GM23338 (cell line): ENCODE measurements around the gene LIPG. TPM values are rescaled to one million over a fixed set of nuclear protein-coding genes. Genes with fewer than 3 reads are reported as not detected.

Source experiments
- ATAC-seq: fragments of 200-7000 bp; cut with Tn5 transposase; 3 replicates; pipeline ENCODE4 v1.9.1; 2020
- DNase-seq: peaks from one replicate; pipeline ENCODE4 v3.0.0-alpha.2; 2015; ENCODE audit warnings: low spot score
- H2AFZ ChIP-seq: fragments of 200-600 bp; sonication (generic); 2 replicates; pipeline ENCODE4 v1.8.0; 2016; ENCODE audit warnings: antibody characterized with exemption, mild to moderate bottlenecking, moderate library complexity
- H3F3A ChIP-seq: fragments of 200-600 bp; sonication (generic); replicated peaks from 2 replicates; pipeline ENCODE4 v1.8.0; 2017; ENCODE audit warnings: antibody characterized with exemption, mixed run types, low read depth
- H3K27ac ChIP-seq: fragments of 200-600 bp; sonication (generic); 2 replicates; pipeline ENCODE4 v1.6.1; 2016; ENCODE audit warnings: low read depth
- H3K27me3 ChIP-seq: fragments of 200-600 bp; sonication (generic); 2 replicates; pipeline ENCODE4 v1.8.0; 2016; ENCODE audit warnings: mild to moderate bottlenecking, mixed run types, moderate library complexity; ENCODE audit not compliant: insufficient read depth
- H3K36me3 ChIP-seq: fragments of 200-600 bp; sonication (generic); 2 replicates; pipeline ENCODE4 v1.8.0; 2016; ENCODE audit warnings: mild to moderate bottlenecking; ENCODE audit not compliant: insufficient read depth
- H3K4me1 ChIP-seq: fragments of 200-600 bp; sonication (generic); 2 replicates; pipeline ENCODE4 v1.8.0; 2016; ENCODE audit warnings: mild to moderate bottlenecking, moderate library complexity; ENCODE audit not compliant: insufficient read depth
- H3K4me2 ChIP-seq: fragments of 200-600 bp; sonication (generic); 2 replicates; pipeline ENCODE4 v1.7.1; 2017; ENCODE audit warnings: mixed run types
- H3K4me3 ChIP-seq: fragments of 200-600 bp; sonication (generic); 2 replicates; pipeline ENCODE4 v1.6.1; 2016; ENCODE audit warnings: mixed run types
- H3K79me2 ChIP-seq: fragments of 200-600 bp; sonication (generic); replicated peaks from 2 replicates; pipeline ENCODE4 v1.8.0; 2017; ENCODE audit warnings: mild to moderate bottlenecking; ENCODE audit not compliant: insufficient read depth
- H3K9me2 ChIP-seq: fragments of 200-600 bp; sonication (generic); 2 replicates; pipeline ENCODE4 v1.8.0; 2017; ENCODE audit not compliant: insufficient read depth
- H4K20me1 ChIP-seq: fragments of 200-600 bp; sonication (generic); replicated peaks from 2 replicates; pipeline ENCODE4 v1.8.0; 2017; ENCODE audit warnings: mild to moderate bottlenecking; ENCODE audit not compliant: insufficient read depth
- H3K27ac Mint-ChIP-seq: 2 replicates; pipeline ENCODE4 v1.8.0; 2020; ENCODE audit warnings: inconsistent platforms, mild to moderate bottlenecking, moderate library complexity, mixed read lengths
- H3K27me3 Mint-ChIP-seq: 3 replicates; pipeline ENCODE4 v1.8.0; 2022; ENCODE audit warnings: low read depth, mild to moderate bottlenecking, moderate library complexity, mixed read lengths, inconsistent platforms; ENCODE audit not compliant: insufficient read depth, poor library complexity
- H3K36me3 Mint-ChIP-seq: 3 replicates; pipeline ENCODE4 v1.8.0; 2021; ENCODE audit warnings: low read depth, mild to moderate bottlenecking, inconsistent platforms, moderate library complexity, mixed read lengths
- H3K4me1 Mint-ChIP-seq: 3 replicates; pipeline ENCODE4 v1.8.0; 2020; ENCODE audit warnings: mild to moderate bottlenecking, inconsistent platforms, mixed read lengths
- H3K4me3 Mint-ChIP-seq: 3 replicates; pipeline ENCODE4 v1.8.0; 2021; ENCODE audit warnings: moderate library complexity, mild to moderate bottlenecking, inconsistent platforms, mixed read lengths
- H3K9me3 Mint-ChIP-seq: 3 replicates; pipeline ENCODE4 v1.8.0; 2020; ENCODE audit warnings: moderate library complexity, mild to moderate bottlenecking, inconsistent platforms, mixed read lengths
- EZH2 ChIP-seq: fragments of 200-600 bp; sonication (generic); IDR thresholded peaks from one replicate; pipeline ENCODE4 v1.8.0; 2017; ENCODE audit warnings: antibody characterized with exemption, mild to moderate bottlenecking, low read depth; ENCODE audit not compliant: unreplicated experiment
- JUNB ChIP-seq: IDR thresholded peaks from one replicate; pipeline ENCODE4 v1.6.1; 2016; ENCODE audit warnings: antibody characterized with exemption; ENCODE audit not compliant: unreplicated experiment
- POLR2AphosphoS5 ChIP-seq: IDR thresholded peaks from 2 replicates; pipeline ENCODE4 v1.6.1; 2016; ENCODE audit warnings: antibody characterized with exemption, low read depth
- ZNF331 ChIP-seq: fragments of 250-450 bp; sonication (Bioruptor Pico); IDR thresholded peaks from 2 replicates; pipeline ENCODE4 v1.5.0; 2020; ENCODE audit warnings: low read depth, mild to moderate bottlenecking, moderate library complexity
- polyA plus RNA-seq: library from polyadenylated mRNA; unstranded; fragments of >200 nt; fragmentation: Nextera tagmentation; extraction: Ambion mirVana; gene quantifications from 2 replicates; pipeline ENCODE4 v1.2.1, GENCODE V29; 2016
- total RNA-seq: library from RNA; depleted of rRNA; stranded (reverse); fragments of >200 nt; shearing (Covaris generic); gene quantifications from 2 replicates; pipeline ENCODE4 v1.2.3, GENCODE V29; 2014
- TF ChIP-seq, protein P1 (sequence below): IDR thresholded peaks from one replicate; pipeline ENCODE4 v1.6.1; 2018; ENCODE audit warnings: antibody characterized with exemption; ENCODE audit not compliant: unreplicated experiment
- TF ChIP-seq, protein P2 (sequence below): IDR thresholded peaks from 2 replicates; pipeline ENCODE4 v1.6.1; 2016; ENCODE audit warnings: antibody characterized with exemption
- TF ChIP-seq, protein P3 (sequence below), 2 experiments: fragments of 200-600 bp in 1 of 2; sonication (generic) in 1 of 2; conservative IDR thresholded peaks; 2 replicates each; pipeline versions ENCODE4 v1.5.1 to v1.6.1; 2016 to 2017; ENCODE audit warnings: antibody characterized with exemption in 2 of 2, low read depth in 2 of 2, mild to moderate bottlenecking in 2 of 2, moderate library complexity in 1 of 2
- TF ChIP-seq, protein P4 (sequence below): fragments of 250-450 bp; sonication (Bioruptor Pico); IDR thresholded peaks from 2 replicates; pipeline ENCODE4 v1.5.0; 2020; ENCODE audit warnings: mild to moderate bottlenecking, moderate library complexity

LIPG gene
- total and polyA plus RNA-seq, 2 experiments from 2014 or later = 4.9 to 17.7 TPM

DNA sequence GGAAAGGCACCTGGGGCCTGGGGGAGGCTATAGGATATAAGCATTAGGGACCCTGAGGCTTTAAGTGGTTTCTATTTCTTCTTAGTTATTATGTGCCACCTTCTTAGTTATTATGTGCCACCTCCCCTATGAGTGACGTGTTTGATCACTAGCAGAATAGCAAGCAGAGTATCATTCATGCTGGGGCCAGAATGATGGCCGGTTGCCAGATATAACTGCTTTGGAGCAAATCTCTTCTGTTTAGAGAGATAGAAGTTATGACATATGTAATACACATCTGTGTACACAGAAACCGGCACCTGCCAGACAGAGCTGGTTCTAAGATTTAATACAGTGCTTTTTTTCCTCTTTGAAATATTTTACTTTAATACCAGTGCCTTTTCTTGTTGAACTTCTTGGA lies 29.4 kb downstream of the LIPG start:
- Mint-ChIP-seq H3K4me1 (no peaks in the 10 kb centered on the region), H3K4me3 (no peak overlapping the region), H3K27me3 (peaks cover 2% of the 10 kb centered on the region), H3K9me3 (no peaks in the 10 kb centered on the region), H3K36me3 (peaks cover 13% of the 10 kb centered on the region), H3K27ac (no peak overlapping the region)
- no peaks in the 10 kb centered on the region for H3K27me3 ChIP-seq
- H3K36me3 ChIP-seq = peaks cover 3% of the 10 kb centered on the region; the same call in 1 of the 2 replicates
- no peak overlapping the region for H3K4me3 ChIP-seq
- H3K79me2 ChIP-seq = no peaks in the 10 kb centered on the region
- H3K27ac ChIP-seq = no peak overlapping the region
- no peak overlapping the region for H2AFZ ChIP-seq
- H3K4me2 ChIP-seq = no peak overlapping the region
- H3F3A ChIP-seq = no peaks in the 10 kb centered on the region
- no peaks in the 10 kb centered on the region for H4K20me1 ChIP-seq
- DNase-seq (no peak), ATAC-seq (no peak)
- TF ChIP-seq, protein P1, sequence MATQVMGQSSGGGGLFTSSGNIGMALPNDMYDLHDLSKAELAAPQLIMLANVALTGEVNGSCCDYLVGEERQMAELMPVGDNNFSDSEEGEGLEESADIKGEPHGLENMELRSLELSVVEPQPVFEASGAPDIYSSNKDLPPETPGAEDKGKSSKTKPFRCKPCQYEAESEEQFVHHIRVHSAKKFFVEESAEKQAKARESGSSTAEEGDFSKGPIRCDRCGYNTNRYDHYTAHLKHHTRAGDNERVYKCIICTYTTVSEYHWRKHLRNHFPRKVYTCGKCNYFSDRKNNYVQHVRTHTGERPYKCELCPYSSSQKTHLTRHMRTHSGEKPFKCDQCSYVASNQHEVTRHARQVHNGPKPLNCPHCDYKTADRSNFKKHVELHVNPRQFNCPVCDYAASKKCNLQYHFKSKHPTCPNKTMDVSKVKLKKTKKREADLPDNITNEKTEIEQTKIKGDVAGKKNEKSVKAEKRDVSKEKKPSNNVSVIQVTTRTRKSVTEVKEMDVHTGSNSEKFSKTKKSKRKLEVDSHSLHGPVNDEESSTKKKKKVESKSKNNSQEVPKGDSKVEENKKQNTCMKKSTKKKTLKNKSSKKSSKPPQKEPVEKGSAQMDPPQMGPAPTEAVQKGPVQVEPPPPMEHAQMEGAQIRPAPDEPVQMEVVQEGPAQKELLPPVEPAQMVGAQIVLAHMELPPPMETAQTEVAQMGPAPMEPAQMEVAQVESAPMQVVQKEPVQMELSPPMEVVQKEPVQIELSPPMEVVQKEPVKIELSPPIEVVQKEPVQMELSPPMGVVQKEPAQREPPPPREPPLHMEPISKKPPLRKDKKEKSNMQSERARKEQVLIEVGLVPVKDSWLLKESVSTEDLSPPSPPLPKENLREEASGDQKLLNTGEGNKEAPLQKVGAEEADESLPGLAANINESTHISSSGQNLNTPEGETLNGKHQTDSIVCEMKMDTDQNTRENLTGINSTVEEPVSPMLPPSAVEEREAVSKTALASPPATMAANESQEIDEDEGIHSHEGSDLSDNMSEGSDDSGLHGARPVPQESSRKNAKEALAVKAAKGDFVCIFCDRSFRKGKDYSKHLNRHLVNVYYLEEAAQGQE = no peak
- TF ChIP-seq JUNB (no peak), POLR2AphosphoS5 (no peak), ZNF331 (CRISPR knock-in tag) (no peak), EZH2 (no peak)
- TF ChIP-seq, protein P2, sequence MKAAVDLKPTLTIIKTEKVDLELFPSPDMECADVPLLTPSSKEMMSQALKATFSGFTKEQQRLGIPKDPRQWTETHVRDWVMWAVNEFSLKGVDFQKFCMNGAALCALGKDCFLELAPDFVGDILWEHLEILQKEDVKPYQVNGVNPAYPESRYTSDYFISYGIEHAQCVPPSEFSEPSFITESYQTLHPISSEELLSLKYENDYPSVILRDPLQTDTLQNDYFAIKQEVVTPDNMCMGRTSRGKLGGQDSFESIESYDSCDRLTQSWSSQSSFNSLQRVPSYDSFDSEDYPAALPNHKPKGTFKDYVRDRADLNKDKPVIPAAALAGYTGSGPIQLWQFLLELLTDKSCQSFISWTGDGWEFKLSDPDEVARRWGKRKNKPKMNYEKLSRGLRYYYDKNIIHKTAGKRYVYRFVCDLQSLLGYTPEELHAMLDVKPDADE = no peak
- no peaks in the 10 kb centered on the region for H3K4me1 ChIP-seq
- no peaks in the 10 kb centered on the region; the same call in 1 of the 2 replicates for H3K9me2 ChIP-seq

DNA sequence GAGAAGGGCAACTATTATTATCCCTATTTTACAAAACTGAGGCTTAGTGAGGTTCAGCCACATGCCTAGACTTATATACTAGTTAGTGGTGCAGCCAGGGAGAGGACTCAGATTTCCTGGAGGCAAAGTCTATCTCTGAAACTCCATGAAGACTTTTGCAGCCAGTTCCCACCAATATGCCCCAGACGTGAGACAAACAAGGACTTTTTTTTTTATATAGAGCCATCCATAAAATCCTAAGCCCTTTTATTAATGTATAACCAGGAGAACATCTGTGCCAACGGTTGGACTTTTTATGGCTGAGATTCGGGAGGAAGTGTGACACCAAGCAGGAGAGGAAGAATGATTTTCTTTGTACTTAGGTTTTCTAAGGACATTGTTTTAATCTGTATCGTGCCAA lies 29.9 kb downstream of the LIPG start:
- Mint-ChIP-seq H3K9me3 (no peaks in the 10 kb centered on the region), H3K4me1 (peaks cover 2% of the 10 kb centered on the region), H3K27me3 (peaks cover under 1% of the 10 kb centered on the region), H3K36me3 (peaks cover 13% of the 10 kb centered on the region), H3K27ac (no peak overlapping the region), H3K4me3 (no peak overlapping the region)
- Histone ChIP-seq H2AFZ (no peak overlapping the region), H3K4me2 (no peak overlapping the region), H3K4me3 (no peak overlapping the region), H3K79me2 (no peaks in the 10 kb centered on the region), H3K9me2 (no peaks in the 10 kb centered on the region; the same call in 1 of the 2 replicates), H3F3A (no peaks in the 10 kb centered on the region), H4K20me1 (no peaks in the 10 kb centered on the region), H3K36me3 (peaks cover 3% of the 10 kb centered on the region; the same call in 1 of the 2 replicates), H3K27me3 (no peaks in the 10 kb centered on the region), H3K4me1 (peaks cover under 1% of the 10 kb centered on the region; the same call in 1 of the 2 replicates), H3K27ac (no peak overlapping the region)
- TF ChIP-seq, protein P3, sequence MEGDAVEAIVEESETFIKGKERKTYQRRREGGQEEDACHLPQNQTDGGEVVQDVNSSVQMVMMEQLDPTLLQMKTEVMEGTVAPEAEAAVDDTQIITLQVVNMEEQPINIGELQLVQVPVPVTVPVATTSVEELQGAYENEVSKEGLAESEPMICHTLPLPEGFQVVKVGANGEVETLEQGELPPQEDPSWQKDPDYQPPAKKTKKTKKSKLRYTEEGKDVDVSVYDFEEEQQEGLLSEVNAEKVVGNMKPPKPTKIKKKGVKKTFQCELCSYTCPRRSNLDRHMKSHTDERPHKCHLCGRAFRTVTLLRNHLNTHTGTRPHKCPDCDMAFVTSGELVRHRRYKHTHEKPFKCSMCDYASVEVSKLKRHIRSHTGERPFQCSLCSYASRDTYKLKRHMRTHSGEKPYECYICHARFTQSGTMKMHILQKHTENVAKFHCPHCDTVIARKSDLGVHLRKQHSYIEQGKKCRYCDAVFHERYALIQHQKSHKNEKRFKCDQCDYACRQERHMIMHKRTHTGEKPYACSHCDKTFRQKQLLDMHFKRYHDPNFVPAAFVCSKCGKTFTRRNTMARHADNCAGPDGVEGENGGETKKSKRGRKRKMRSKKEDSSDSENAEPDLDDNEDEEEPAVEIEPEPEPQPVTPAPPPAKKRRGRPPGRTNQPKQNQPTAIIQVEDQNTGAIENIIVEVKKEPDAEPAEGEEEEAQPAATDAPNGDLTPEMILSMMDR (conservative IDR thresholded peaks at IDR 0.05; ENCODE audit: low read depth in 2 of 2) = no peak
- no peak for TF ChIP-seq JUNB
- TF ChIP-seq, protein P4, sequence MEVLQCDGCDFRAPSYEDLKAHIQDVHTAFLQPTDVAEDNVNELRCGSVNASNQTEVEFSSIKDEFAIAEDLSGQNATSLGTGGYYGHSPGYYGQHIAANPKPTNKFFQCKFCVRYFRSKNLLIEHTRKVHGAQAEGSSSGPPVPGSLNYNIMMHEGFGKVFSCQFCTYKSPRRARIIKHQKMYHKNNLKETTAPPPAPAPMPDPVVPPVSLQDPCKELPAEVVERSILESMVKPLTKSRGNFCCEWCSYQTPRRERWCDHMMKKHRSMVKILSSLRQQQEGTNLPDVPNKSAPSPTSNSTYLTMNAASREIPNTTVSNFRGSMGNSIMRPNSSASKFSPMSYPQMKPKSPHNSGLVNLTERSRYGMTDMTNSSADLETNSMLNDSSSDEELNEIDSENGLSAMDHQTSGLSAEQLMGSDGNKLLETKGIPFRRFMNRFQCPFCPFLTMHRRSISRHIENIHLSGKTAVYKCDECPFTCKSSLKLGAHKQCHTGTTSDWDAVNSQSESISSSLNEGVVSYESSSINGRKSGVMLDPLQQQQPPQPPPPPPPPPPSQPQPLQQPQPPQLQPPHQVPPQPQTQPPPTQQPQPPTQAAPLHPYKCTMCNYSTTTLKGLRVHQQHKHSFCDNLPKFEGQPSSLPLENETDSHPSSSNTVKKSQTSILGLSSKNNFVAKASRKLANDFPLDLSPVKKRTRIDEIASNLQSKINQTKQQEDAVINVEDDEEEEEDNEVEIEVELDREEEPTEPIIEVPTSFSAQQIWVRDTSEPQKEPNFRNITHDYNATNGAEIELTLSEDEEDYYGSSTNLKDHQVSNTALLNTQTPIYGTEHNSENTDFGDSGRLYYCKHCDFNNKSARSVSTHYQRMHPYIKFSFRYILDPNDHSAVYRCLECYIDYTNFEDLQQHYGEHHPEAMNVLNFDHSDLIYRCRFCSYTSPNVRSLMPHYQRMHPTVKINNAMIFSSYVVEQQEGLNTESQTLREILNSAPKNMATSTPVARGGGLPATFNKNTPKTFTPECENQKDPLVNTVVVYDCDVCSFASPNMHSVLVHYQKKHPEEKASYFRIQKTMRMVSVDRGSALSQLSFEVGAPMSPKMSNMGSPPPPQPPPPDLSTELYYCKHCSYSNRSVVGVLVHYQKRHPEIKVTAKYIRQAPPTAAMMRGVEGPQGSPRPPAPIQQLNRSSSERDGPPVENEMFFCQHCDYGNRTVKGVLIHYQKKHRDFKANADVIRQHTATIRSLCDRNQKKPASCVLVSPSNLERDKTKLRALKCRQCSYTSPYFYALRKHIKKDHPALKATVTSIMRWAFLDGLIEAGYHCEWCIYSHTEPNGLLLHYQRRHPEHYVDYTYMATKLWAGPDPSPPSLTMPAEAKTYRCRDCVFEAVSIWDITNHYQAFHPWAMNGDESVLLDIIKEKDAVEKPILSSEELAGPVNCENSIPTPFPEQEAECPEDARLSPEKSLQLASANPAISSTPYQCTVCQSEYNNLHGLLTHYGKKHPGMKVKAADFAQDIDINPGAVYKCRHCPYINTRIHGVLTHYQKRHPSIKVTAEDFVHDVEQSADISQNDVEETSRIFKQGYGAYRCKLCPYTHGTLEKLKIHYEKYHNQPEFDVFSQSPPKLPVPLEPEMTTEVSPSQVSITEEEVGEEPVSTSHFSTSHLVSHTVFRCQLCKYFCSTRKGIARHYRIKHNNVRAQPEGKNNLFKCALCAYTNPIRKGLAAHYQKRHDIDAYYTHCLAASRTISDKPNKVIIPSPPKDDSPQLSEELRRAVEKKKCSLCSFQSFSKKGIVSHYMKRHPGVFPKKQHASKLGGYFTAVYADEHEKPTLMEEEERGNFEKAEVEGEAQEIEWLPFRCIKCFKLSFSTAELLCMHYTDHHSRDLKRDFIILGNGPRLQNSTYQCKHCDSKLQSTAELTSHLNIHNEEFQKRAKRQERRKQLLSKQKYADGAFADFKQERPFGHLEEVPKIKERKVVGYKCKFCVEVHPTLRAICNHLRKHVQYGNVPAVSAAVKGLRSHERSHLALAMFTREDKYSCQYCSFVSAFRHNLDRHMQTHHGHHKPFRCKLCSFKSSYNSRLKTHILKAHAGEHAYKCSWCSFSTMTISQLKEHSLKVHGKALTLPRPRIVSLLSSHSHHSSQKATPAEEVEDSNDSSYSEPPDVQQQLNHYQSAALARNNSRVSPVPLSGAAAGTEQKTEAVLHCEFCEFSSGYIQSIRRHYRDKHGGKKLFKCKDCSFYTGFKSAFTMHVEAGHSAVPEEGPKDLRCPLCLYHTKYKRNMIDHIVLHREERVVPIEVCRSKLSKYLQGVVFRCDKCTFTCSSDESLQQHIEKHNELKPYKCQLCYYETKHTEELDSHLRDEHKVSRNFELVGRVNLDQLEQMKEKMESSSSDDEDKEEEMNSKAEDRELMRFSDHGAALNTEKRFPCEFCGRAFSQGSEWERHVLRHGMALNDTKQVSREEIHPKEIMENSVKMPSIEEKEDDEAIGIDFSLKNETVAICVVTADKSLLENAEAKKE (CRISPR knock-in tag) = no peak
- DNase-seq (no peak), ATAC-seq (no peak)
